NCI-H1417 (cell line): Measurements from ENCODE around the gene SLC6A11.

ENCODE experiments used
- DNase-seq, 3 experiments: peaks; one replicate each; lab custom pipeline; 2025; lab: John Stamatoyannopoulos, UW

SLC6A11 gene

DNA sequence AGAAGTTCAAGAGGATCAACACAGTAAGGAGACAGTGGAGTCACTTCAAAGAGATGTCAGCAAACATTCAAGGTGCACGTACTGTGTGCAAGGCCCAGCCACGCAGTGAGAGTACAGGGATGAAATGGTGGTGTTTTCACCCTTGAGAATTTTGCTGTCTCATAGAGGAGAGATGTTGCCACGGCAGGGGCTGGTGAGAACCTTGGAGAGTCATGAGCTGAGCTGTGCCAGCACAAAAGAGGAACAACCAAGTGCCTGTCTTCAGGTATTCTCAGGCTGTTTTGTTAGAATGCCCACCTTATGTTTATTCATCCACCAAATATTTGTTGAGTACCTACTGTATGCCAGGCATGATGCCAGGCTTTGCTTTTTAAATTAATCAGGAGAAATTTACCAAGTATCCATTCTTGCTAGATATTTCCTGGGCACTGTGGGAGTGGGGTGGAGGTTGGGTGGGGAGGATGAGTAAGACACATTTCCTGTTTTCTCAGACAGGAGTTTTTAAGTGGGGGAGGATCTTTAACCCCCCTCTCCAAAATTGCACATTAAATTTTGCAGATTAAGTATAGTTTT, 72.6 kb downstream of the SLC6A11 start:
- no peak for DNase-seq

DNA sequence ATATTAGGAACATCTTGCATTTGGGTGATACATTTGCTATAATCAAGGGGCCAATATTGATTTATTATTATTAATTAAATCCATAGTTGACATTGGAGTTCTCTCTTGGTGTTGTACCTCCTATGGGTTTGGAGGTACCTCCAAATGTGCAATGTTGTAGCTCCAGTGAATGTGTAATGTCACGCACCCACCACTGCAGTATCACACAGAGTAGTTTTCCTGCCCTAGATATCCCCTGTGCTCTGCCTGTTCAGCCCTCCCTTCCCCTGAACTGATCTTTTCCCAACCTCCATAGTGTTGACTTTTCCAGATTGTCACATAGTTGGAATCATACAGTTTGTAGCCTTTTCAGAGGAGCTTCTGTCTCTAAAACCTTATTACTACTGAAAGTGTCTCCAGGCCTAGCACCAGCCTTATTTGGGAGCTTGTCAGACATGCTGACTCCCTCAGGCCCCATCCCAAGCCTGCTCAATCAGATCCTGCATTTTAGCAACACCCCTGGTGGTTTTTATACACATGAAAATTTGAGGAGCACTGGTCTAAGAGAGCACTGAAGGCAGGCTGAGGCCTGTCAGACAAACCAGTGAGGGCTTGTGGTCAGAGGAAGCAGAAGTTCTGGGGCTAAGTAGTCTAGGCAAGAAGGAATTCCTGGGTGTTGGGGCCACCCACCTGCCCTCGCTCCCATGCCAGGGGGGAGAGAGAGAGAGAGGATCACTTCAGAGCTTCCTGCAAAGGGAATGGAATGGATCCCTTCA, 73.4 kb downstream of the SLC6A11 start:
- DNase-seq: no peak

- DNase-seq: no peak
Measured at GRCh38 chr3:10890665-10891064, 74.6 kb downstream of the SLC6A11 start.

- DNase-seq: no peak
Measured at GRCh38 chr3:10892622-10893021, 76.6 kb downstream of the SLC6A11 start.

DNA sequence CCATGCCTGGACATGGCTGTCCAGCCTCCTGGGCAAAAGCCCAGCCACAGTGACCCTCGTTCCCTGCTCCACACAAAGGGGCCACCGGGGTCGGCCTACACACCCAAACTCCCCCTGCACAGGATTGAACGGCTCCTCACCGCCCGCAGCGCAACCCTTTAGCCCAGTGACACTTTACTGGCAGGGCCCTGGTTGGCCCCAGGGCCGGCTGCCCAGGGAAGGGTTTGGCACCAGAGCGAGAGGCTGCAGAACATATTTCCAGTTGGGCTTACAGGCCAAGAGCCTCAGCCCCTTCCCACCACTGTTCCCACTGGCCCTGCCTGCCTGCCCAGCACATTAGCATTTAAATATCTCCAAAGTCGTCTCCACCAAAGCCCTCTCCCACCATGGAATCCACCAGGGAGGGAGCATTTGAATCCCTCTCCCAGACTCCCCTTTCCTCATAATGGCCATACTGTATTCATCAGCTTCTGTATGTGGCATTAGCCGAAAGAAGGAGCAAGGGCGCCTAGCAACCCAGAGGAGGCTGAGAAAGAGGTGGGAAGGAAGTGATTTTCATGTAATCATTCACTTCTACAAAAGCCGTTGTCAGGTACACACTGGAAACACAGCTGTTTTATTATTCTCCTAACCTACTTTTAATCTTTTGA, 85.4 kb downstream of the SLC6A11 start:
- no peak for DNase-seq

DNA sequence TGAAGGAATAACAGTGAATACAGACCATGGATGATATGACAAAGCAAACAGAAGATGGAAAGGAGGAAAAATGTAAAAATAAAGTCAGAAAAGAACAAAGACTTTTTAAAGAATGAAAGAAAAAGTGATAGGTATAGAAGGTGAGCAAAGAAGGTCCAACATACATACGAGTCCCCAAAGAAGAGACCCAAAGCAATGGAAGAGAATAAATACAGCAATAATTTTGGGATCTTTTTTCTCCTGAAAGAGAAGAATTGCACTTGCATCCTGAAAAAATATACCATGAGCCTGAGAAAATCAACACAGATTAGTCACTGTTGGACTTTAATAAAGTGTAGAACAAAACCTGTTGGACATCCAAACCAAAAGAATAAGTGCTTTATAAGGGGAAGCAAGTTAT, 91.2 kb downstream of the SLC6A11 start:
- DNase-seq: no peak

- no peak for DNase-seq
Measured at GRCh38 chr3:10910367-10910766, 94.3 kb downstream of the SLC6A11 start.

- DNase-seq: no peak
Measured at GRCh38 chr3:10911350-10912002, 95.4 kb downstream of the SLC6A11 start.

GRCh38 chr3:10912786-10913185, 96.8 kb downstream of the SLC6A11 start:
- no peak for DNase-seq

- DNase-seq: no peak
Measured at GRCh38 chr3:10915376-10915775, 99.3 kb downstream of the SLC6A11 start.

DNA sequence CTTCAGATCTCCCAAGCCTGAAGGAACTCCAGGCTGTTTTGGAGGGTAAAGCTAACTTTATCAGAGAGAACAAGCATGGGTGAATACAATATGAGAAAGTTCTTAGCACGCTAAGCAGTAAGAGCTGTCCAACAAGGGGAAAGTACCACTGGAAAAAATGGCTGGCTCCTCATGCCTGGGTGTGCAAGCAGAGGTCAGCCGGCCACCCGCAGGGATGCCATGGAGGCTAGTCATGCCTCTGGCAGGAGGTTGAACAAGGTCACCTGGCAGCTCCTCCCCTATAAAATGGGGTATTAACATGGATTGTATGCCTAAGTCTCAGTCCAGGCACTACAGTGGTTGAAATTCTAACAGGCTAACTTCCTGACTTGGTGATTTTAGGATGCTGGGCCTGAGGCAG, 101.1 kb downstream of the SLC6A11 start:
- DNase-seq: no peak

DNA sequence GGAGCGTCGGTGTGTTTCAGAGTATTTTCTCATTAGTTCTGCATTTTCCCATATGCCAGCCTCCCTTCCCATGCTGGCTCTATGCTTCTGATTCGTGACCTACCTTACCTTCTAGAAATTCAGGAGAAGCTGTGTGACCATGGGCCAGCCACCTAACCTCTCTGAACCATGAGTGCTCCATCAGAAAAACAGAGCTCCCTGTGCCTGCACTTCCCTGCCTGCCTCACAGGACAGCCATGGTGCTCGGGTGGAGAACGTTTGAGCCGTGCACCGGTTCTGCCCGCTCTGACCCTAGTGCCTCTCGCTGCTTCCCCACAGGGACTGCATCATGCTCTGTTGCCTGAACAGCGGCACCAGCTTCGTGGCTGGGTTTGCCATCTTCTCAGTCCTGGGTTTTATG, 102.0 kb downstream of the SLC6A11 start:
- DNase-seq: no peak

- DNase-seq: no peak
Measured at GRCh38 chr3:10919636-10920035, 103.6 kb downstream of the SLC6A11 start.

DNA sequence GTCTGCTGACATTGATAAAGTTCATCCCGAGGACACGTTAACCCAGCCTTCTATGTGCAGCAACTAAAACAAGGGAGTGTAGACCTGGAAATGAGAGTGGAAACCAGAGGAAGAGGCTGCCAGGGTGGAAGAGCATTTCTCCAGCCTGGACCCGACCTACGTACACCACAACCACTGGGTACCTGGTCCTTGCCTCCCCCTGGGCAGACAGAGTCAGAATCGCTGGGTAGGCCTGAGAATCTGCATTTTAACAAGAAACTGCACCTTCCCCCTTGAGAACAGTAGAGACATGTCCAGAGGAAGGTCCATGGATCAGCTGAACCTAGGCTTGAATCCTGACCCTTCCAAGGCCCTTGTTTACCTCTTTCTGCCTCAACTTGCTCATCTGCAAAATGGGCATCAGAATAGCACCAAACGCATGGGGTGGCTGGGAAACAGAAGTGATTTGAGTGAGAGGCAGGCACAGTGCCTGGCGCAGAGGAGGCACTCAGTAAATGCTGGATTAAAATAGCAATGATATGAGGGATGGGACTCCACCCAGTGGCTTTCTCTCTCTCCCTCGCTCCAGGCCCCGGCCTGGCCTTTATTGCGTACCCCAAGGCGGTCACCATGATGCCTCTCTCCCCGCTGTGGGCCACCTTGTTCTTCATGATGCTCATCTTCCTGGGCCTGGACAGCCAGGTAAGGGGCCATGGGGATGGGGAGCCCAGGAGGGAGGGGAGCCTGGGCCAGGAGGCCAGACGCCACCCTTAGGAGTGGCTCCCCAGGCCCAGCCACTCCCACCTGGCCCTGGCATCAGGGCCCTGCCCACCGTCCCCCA, 109.6 kb downstream of the SLC6A11 start:
- no peak for DNase-seq

DNA sequence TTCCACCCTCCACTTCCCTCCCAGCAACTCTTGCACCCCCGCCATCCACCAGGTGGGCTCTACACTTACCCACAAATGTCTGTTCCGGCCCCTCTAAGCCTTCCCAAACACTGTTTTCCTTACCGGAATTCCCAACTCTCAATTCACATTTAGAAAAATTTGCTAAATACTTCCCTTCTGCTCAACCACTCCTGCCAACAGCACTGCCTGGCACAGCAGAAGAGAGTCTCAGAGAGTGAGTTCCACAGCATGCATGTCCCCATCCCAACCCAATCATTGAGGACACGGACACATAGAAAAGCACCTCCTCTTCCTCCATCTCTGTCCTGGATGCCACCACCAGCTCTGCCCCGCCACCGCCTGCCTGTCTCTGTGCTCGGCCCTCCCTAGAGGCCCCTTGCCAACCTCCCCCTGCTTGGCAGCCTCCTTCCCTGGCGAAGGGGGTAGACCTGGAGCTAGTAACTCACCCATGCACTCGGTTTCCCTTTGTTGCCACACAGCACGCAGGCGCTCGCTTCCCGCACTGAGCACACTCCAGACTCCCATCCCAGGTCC, 110.3 kb downstream of the SLC6A11 start:
- DNase-seq: no peak

- no peak for DNase-seq
Measured at GRCh38 chr3:10926811-10927521, 110.9 kb downstream of the SLC6A11 start.

- DNase-seq: no peak
Measured at GRCh38 chr3:10927551-10927950, 111.5 kb downstream of the SLC6A11 start.

GRCh38 chr3:10928407-10928960, 112.5 kb downstream of the SLC6A11 start:
- DNase-seq: no peak

GRCh38 chr3:10928961-10929471, 113.0 kb downstream of the SLC6A11 start:
- no peak for DNase-seq

DNA sequence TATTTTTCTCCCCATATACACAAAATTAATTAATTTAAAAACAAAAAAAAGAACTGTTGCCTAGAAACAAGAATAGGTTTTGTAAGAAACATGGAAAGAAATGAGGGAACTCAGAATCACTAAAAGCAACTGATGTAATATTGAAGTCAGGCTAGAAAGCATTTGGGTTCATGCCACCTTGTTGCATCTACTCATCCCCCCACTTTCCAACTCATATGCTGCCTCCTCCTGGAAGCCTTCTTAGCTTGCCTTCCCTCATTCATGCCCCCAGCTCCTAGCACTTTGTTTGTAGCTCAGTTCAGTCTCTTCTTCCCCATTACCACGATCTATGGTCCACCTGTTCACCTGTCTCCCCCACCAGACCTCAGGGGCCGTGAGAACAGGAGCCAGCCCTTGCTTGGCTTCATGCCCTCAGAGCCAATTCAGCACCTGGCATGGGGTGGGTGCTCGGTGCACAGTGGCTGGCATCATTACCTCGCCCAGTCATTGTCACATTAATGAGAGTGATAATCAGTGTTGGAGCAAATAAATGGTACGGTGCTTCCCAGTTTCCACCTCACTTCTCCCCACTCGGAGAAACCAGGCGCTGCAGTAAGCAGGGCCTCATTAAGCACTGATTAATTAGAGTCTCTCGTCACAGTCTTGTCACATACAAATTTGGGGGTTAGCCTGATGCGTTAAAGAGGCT, 114.1 kb downstream of the SLC6A11 start:
- no peak for DNase-seq
